Medulla oblongata (tissue), 1 donor: ENCODE data around the gene CD34.

Experiments
- DNase-seq: peaks from one replicate; pipeline ENCODE4 v3.0.0-alpha.2; 2015; ENCODE audit errors: extremely low spot score

The CD34 gene

DNA sequence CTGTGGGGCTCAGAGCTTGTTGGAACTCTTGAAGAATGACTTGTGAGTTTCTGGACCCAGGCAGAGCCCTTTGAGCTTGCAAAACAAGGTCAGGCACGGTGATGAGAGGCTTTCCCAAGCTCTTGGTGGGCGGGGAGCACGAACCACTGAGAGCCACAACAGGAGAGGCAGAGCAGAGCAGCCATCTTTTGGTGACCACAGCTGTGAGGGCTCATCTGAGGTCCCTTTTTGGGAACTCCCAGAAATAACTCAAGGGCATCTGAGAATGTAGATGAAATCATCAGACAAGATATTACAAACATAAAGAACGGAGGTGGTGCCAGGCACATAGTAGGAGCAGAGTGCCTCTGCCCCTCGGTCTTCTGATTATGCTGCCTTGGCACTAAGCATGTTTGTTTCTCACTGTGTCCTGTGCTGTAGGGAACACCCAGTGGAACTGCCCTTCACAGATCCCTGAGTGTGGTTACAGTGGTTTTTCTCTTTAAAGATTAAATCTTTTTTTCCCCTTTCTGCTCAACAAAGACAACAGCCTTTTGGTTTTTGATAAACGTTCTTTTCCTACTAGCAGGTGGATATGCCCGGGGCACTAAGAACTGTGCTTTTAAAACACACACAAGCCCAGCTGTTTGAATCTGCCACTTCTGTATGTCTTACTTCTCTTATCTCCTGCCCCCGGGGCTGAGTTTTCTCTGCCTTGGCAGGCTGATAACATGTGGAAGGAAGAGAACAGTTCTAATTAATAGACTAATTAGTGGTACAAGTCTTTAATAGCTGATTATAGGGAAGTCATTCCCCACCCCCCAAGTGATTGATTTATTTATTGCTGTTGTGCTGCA lies 37.7 kb downstream of the CD34 start:
- DNase-seq = no peak

- no peak for DNase-seq
Observed at GRCh38 chr1:207872621-207873020, 38.3 kb downstream of the CD34 start.

GRCh38 chr1:207871117-207871649 lies 39.7 kb downstream of the CD34 start:
- no peak for DNase-seq

DNA sequence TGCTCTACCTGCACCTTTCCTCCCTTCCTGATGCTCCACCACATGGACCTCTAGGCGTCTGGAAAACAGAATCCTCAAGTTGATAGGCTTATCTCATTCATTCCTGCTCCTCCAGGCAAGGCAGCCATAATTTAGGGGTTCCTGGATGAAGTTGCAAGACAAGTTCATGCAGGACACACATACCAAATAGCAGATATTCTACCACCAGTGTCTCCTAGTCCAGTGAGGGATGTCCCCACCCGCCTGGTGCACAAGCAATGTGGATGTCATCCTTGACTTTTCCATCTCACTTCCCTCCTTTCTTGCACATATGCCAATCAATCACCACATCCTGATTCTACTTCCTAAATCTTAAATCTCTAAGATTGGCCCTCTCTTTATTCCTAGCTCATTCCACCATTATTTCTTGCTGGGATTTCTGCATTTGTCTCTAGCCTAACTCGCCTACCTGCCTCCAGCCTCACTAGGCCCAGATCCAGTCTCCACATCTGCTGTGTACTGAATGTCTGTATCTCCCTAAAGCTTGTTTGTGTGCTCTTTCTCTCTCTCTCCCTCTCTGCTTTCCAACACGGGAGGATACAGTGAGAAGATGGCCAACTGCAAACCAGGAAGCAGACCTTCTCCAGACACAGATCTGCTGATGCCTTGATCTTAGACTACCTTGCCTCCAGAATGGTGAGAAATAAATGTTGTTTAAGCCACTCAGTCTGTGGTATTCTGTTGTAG lies 40.5 kb downstream of the CD34 start:
- no peak for DNase-seq

DNA sequence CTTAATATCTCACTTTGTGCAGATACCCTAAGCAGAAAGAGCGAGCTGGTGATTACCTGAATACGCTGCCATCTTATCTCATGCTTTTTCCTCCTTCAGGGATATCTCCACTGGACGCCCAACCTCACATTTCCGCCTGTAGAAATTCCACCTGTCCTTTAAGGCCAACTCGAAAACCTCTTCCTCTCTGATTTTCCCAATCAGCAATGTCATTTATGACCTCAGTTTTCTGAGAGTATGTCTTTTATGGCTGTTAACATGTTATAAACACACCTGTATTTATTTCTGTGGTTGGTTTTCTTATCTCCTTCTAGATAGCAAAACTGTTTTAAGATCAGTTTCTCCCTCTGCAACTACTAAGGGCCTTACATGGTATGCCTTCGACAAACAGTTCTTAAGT lies 41.1 kb downstream of the CD34 start:
- DNase-seq = no peak

GRCh38 chr1:207868774-207869721 lies 41.9 kb downstream of the CD34 start:
- DNase-seq = peak; percentile 87

- DNase-seq = peak; percentile 70
Observed at GRCh38 chr1:207868251-207868773, 42.6 kb downstream of the CD34 start.

DNA sequence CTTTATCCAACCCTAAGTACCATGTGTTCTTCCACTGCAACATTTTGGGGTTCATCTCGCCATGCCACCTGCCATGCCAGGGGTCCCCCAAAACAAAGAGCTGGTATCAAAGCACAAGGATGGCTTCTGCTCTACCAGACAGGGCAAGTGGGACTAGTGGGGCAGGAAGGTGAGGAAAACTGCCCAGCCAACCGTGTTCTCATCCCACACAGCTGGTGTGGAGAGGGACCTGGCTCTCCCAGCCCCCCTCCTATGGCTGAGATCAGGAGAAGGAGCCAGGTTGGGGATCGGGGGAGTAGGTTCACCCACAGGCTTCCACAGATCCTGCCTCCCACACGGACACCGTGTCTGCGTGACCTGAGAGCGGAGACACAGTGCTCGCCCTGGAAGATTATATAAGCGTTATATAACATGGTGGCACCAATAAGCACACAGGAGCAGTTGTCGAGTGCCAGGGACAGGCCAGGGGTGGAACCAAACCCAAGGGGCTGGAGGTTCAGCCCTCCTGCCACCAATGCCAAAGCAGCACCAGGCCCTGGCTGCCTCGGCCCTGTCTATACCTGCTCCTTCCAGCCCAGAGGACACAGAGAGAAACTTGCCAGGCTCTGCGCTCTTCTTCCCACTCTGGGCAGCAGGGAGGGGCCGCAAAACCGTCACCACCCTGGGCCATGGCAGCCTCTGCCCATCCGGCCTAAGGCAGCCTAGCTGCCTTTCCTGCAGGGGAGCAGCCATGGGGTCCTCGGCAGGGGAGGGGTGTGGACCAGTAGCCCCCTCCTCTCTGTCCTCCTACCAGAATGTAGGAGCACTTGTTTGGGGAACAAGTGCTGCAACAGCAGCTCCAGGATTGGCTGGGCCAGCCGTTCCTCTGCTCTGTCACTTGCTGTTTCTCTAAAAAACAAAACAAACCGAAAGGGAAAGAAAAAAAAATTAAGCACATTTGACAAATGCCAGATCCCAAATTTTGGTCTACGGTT lies 43.5 kb downstream of the CD34 start:
- DNase-seq = no peak

DNA sequence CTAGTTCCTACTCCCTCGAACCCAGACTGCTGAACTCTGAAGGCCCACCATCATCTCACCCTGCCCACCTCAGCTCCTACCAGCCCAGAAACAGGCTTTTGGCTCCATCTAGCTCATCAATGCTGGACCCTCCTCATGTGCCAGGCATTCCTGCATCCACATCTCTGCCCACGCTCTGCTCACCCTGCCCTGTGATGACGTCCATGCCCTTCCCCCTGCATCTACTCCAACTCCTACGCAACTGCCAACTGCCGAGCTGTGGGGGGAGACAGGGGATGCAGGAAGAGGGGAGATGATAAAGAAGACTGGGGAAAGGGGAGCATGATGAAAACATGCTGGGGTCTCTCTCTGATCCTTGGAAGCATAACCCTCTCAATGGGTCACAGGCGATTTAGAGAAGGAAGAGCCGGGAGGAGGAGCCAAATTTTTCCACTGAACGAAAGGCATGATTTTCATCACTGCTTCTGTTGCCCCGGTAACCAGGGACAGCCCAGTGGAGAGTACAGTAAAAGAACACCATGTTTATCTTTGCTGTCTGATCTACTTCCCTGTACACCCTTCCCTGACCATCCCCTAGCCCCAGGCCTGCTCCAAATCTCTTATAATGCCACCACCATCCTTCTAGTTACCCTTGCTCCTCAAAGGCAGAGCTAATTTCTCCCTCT lies 44.3 kb downstream of the CD34 start:
- no peak for DNase-seq

- peak; percentile 59 for DNase-seq
Observed at GRCh38 chr1:207863893-207864535, 46.9 kb downstream of the CD34 start.

- DNase-seq = no peak
Observed at GRCh38 chr1:207862241-207862787, 48.6 kb downstream of the CD34 start.

GRCh38 chr1:207861442-207862177 lies 49.3 kb downstream of the CD34 start:
- no peak for DNase-seq

DNA sequence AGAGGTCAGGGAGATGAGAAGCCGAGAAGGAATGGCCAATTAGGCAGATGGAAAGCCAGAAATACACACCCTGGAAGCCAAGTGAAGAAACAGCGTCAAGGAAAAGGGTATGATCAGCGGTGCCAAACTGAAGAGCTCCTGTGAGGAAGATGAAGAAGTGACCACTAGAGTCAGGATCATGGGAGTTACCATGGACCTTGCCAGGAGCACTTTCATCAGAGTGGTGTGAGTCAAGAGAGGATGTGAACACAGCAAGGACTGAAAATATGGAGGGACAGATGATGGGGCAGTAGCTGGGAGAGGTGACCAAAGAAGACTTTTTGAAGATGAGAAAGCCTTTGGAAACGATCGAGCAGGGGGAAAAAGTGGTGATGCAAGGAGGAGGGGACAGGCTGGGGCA lies 50.4 kb downstream of the CD34 start:
- no peak for DNase-seq

GRCh38 chr1:207858806-207859205 lies 52.1 kb downstream of the CD34 start:
- no peak for DNase-seq

DNA sequence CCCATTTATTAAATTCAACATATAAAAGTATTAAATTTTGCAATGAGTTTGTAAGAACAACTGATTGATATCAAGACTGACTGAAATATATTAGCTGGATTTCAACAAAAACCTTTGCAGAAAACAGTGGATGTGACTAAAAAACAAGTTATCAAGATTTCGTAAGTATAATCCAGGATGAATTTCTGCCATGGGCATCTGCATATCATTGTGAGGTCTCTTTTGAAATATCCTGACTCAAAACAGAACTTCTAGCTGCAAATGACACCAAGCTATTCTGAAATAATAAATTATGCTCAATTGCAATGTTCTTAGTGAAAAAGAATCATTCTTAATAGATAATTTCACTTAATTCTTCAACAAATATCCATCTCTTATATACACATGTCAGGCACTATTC lies 52.6 kb downstream of the CD34 start:
- no peak for DNase-seq

GRCh38 chr1:207857447-207857846 lies 53.5 kb downstream of the CD34 start:
- no peak for DNase-seq

- no peak for DNase-seq
Observed at GRCh38 chr1:207856276-207857023, 54.5 kb downstream of the CD34 start.

GRCh38 chr1:207854001-207854400 lies 56.9 kb downstream of the CD34 start:
- DNase-seq = no peak
